ENCODE results near the gene FARSA. TPM values are rescaled to one million over a fixed set of nuclear protein-coding genes. Genes with fewer than 3 reads are reported as not detected.

Gene FARSA
- total and polyA plus RNA-seq, 10 of the 15 experiments (the other 5 are each of a cell fraction or from before 2014, with no cell fraction given) = 20.3 to 212 (median 76.4) TPM

GRCh38 chr19:12880551-12881171 is 52.9 kb downstream of the FARSA start:
- no peak for FAIRE-seq
- peak; percentile 49 for ATAC-seq

GRCh38 chr19:12875086-12875485 is 58.4 kb downstream of the FARSA start:
- Histone ChIP-seq H3K4me3 (no peak overlapping the region), H3K9me3 (replicated peaks; ENCODE audit: control insufficient read depth, insufficient read depth, low read length) (no peaks in the 10 kb centered on the region; the same call in 2 of the 3 replicates), H3K27ac (ENCODE audit: control insufficient read depth, insufficient read depth) (no peak overlapping the region), H3K9ac (ENCODE audit: control insufficient read depth, insufficient read depth, low read length) (no peak overlapping the region), H3K27me3 (replicated peaks in 1 of 2; ENCODE audit: control insufficient read depth in 2 of 2, insufficient read depth in 2 of 2, low read length in 1 of 2) (no peaks in the 10 kb centered on the region), H3K36me3 (ENCODE audit: control insufficient read depth in 2 of 2, insufficient read depth in 2 of 2, low read length in 1 of 2) (peaks cover 0 to 4% of the 10 kb centered on the region in 2 experiments; a peak in 2 of 4 replicates), H3K4me2 (ENCODE audit: control insufficient read depth, insufficient read depth) (no peak overlapping the region), H4K20me1 (ENCODE audit: control insufficient read depth, insufficient read depth) (no peaks in the 10 kb centered on the region), H3K4me1 (ENCODE audit: control insufficient read depth, insufficient read depth, low read length) (peaks cover under 1% of the 10 kb centered on the region; the same call in 1 of the 2 replicates), H3K79me2 (ENCODE audit: control insufficient read depth, insufficient read depth, low read length) (no peaks in the 10 kb centered on the region), H2AFZ (ENCODE audit: control insufficient read depth, low read depth, low read length) (no peak overlapping the region)
- intact Hi-C loops (cut with micrococcal nuclease; ENCODE audit: unreplicated experiment) (no loop called here), in situ Hi-C loops (cut with MboI) (no loop called here)
- BruUV-seq (replicated peaks) = no TSS peak
- ChIA-PET CTCF (interaction anchor here (1.7 kb wide), 1 partner anchor 10 kb away, joined by 6 read pairs; no protein-coding TSS in a partner anchor), RAD21 (ENCODE audit: unreplicated experiment) (no interaction called here), POLR2A (no interaction called here), SMC1A (ENCODE audit: uncharacterized antibody, unreplicated experiment) (no interaction called here)
- DNase-seq (ENCODE audit: low read depth, low spot score) = no peak
- ATAC-seq = no peak
- WGBS (ENCODE audit: insufficient coverage, insufficient replicate concordance, low lambda C conversion rate, missing lambda C conversion rate) = 87% methylated on average over 6 of the region's 6 CpGs
- no peak for FAIRE-seq
- no peak for TF ChIP-seq JUNB (IDR thresholded peaks at IDR 0.05)
- no peak for TF ChIP-seq MYC (IDR thresholded peaks at IDR 0.05; ENCODE audit: insufficient read depth, insufficient read length, insufficient replicate concordance, low read length, severe bottlenecking)
- TF ChIP-seq CEBPB (IDR thresholded peaks at IDR 0.05; ENCODE audit: borderline replicate concordance in 1 of 2, low read depth in 2 of 2, low read length in 2 of 2) = no peak
- TF ChIP-seq PML (IDR thresholded peaks at IDR 0.05; ENCODE audit: low read length) = no peak
- no peak for TF ChIP-seq TCF12 (IDR thresholded peaks at IDR 0.05; ENCODE audit: low read depth, low read length)
- TF ChIP-seq NKRF (conservative IDR thresholded peaks at IDR 0.05) = no peak
- no peak for TF ChIP-seq RELA (IDR thresholded peaks at IDR 0.05; ENCODE audit: borderline replicate concordance, partially characterized antibody)
- TF ChIP-seq NFYB (IDR thresholded peaks at IDR 0.05; ENCODE audit: insufficient read depth, low read depth, low read length) = no peak
- TF ChIP-seq RAD21 (IDR thresholded peaks at IDR 0.05; ENCODE audit: insufficient read depth, low read depth, low read length) = no peak
- TF ChIP-seq EGR1 (IDR thresholded peaks at IDR 0.05; ENCODE audit: borderline replicate concordance in 1 of 2, low read depth in 2 of 2, low read length in 2 of 2) = no peak

More at GRCh38 chr19:12880551-12881171, 52.9 kb downstream of the FARSA start:
- Histone ChIP-seq H3K4me1 (ENCODE audit: control insufficient read depth, insufficient read depth, low read length) (peaks cover 16% of the 10 kb centered on the region), H3K79me2 (ENCODE audit: control insufficient read depth, insufficient read depth, low read length) (peaks cover 4% of the 10 kb centered on the region; the same call in 1 of the 2 replicates), H4K20me1 (ENCODE audit: control insufficient read depth, insufficient read depth) (no peaks in the 10 kb centered on the region), H3K27ac (ENCODE audit: control insufficient read depth, insufficient read depth) (peak overlapping the region; percentile 82), H3K9me3 (replicated peaks; ENCODE audit: control insufficient read depth, insufficient read depth, low read length) (peaks cover 7% of the 10 kb centered on the region), H3K36me3 (ENCODE audit: control insufficient read depth in 2 of 2, insufficient read depth in 2 of 2, low read length in 1 of 2) (peaks cover 0 to 4% of the 10 kb centered on the region in 2 experiments; a peak in 2 of 4 replicates), H3K4me2 (ENCODE audit: control insufficient read depth, insufficient read depth) (peak overlapping the region; percentile 91), H2AFZ (ENCODE audit: control insufficient read depth, low read depth, low read length) (peak overlapping the region; percentile 92), H3K27me3 (replicated peaks in 1 of 2; ENCODE audit: control insufficient read depth in 2 of 2, insufficient read depth in 2 of 2, low read length in 1 of 2) (no peaks in the 10 kb centered on the region), H3K4me3 (peak overlapping the region; percentile 90), H3K9ac (ENCODE audit: control insufficient read depth, insufficient read depth, low read length) (peak overlapping the region; percentile 75)
- ChIA-PET CTCF (interaction anchor here (0.7 to 13.2 kb wide), 15 partner anchors 8 to 263 kb away, joined by 3 to 182 read pairs (median 4); partner anchors contain the start of genes FARSA and GCDH), RAD21 (ENCODE audit: unreplicated experiment) (interaction anchor here (1.2 to 2.4 kb wide), 4 partner anchors 10 to 85 kb away, joined by 6 to 21 read pairs (median 12); partner anchors contain the start of gene GCDH), SMC1A (ENCODE audit: uncharacterized antibody, unreplicated experiment) (interaction anchor here (0.8 to 4.1 kb wide), 4 partner anchors 10 to 97 kb away, joined by 3 to 23 read pairs (median 4); partner anchors contain the start of gene GCDH), POLR2A (interaction anchor here (0.6 to 3.3 kb wide), 9 partner anchors 10 to 146 kb away, joined by 3 to 35 read pairs (median 4); partner anchors contain the start of genes CALR, FARSA, GCDH and TRIR)
- in situ Hi-C loops (cut with MboI) = loop anchor here (10.0 kb wide), 1 partner anchor 214 kb away; no protein-coding TSS in a partner anchor
- peak; percentile 64; the same call in 1 of the 2 replicates for TF ChIP-seq FOXK2 (IDR thresholded peaks at IDR 0.05)
- TF ChIP-seq PAX5 (IDR thresholded peaks at IDR 0.05; ENCODE audit: borderline replicate concordance, low read depth, low read length) = no peak
- no peak for TF ChIP-seq POLR2A (IDR thresholded peaks at IDR 0.05; ENCODE audit: low read depth, low read length)
- peak; percentile 55 for TF ChIP-seq ATF7 (IDR thresholded peaks at IDR 0.05; ENCODE audit: low read depth)
- TF ChIP-seq HCFC1 (IDR thresholded peaks at IDR 0.05; ENCODE audit: low read length) = no peak
- no peak for TF ChIP-seq CHD1 (IDR thresholded peaks at IDR 0.05; ENCODE audit: low read depth, low read length)
- DNase-seq (ENCODE audit: low read depth, low spot score) = no peak
- BruUV-seq (replicated peaks) = TSS peak; percentile 74
- intact Hi-C loops (cut with micrococcal nuclease; ENCODE audit: unreplicated experiment) = no loop called here
- 7% methylated on average over 29 of the region's 29 CpGs for WGBS (ENCODE audit: insufficient coverage, insufficient replicate concordance, low lambda C conversion rate, missing lambda C conversion rate)

Measured in GM12878 (cell line).